Measurements from ENCODE around the gene CLCN5.

- TF ChIP-seq POLR2A (IDR thresholded peaks at IDR 0.05) (no peak), CTCF (IDR thresholded peaks at IDR 0.05 in 4 of 5, conservative IDR thresholded peaks at IDR 0.05 in 1 of 5) (no peak)
These were observed 54.3 kb downstream of the CLCN5 start for GRCh38 chrX:49976682-49977197.

Measured in gastrocnemius medialis (tissue), 4 donors.